Suppressor macrophage treated with lipopolysaccharide for 1 hour (primary cell): ENCODE results near the gene UTP14A.
A peak's percentile ranks its signal among the peaks of the same experiment; 100 is the strongest.

Source experiments
- DNase-seq, 3 donors: peaks; one replicate each; pipeline ENCODE4 v3.0.0-alpha.2; 2020 to 2022

The UTP14A gene

GRCh38 chrX:129953881-129954280 lies 47.9 kb downstream of the UTP14A start:
- no peak for DNase-seq

- no peak for DNase-seq
These were observed 48.8 kb downstream of the UTP14A start for GRCh38 chrX:129954804-129955203.

DNA sequence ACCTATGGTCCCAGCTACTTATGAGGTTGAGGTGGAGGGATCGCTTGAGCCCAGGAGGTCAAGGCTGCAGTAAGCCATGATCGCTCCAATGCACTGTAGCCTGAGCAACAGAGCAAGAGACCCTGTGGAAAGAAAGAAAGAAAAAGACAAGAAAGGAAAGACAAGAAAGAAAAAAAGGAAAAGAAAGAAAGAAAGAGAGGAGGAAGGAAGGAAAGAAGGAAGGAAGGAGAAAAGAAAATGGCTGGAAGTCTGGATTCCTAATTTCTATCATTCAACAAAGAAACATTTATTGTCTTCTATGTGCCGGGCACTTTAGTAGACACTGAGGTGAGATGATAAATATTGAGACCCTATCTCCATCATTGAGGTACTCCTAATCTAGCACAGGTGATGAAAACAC lies 49.7 kb downstream of the UTP14A start:
- no peak for DNase-seq

- no peak for DNase-seq
These were observed 50.2 kb downstream of the UTP14A start for GRCh38 chrX:129956145-129956544.

- DNase-seq = no peak
These were observed 50.8 kb downstream of the UTP14A start for GRCh38 chrX:129956765-129957164.

DNA sequence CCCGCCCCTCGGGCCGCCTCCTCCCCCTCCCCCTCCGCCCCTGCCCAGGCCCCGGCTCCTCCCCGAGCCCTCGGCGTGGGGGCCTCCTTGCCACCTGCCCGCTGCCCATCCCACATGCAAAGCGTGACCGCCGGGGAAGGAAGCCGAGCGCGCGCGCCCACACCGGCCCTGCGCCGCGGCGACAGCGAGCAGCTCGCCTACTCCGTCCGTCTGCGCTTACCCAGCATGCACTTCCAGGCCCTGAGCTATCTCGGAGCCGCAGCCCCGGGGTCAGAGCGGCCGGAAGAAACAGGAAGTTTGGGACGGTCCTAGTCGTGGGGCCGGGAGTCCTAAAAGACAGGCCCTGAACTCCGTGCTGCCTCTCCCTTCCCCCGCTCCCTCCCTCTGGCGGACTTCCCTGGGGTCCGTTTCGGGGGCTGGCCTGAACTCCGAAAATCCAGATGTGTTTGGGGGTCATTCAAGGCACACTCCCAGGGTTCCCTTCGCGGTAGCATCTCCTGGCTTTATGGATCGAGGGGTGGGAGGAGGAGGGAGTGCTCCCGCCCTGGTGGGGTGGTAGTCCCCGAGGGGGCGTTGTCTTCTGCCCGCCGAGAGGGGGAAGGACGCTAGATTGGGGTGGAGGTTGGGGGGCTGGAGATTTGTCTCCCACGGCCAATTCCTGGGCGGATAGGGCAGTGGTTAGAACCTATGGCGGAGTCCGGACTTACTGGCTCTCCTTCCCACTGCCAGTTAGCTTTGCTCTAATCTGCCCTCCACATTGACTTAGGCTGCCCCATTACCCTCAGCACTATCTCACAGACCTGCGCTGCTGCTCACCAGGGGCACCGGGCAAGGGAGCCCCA lies 51.5 kb downstream of the UTP14A start:
- DNase-seq = peak; percentile 79 to 85 (median 81)

GRCh38 chrX:129958083-129958465 lies 52.1 kb downstream of the UTP14A start:
- DNase-seq = no peak

DNA sequence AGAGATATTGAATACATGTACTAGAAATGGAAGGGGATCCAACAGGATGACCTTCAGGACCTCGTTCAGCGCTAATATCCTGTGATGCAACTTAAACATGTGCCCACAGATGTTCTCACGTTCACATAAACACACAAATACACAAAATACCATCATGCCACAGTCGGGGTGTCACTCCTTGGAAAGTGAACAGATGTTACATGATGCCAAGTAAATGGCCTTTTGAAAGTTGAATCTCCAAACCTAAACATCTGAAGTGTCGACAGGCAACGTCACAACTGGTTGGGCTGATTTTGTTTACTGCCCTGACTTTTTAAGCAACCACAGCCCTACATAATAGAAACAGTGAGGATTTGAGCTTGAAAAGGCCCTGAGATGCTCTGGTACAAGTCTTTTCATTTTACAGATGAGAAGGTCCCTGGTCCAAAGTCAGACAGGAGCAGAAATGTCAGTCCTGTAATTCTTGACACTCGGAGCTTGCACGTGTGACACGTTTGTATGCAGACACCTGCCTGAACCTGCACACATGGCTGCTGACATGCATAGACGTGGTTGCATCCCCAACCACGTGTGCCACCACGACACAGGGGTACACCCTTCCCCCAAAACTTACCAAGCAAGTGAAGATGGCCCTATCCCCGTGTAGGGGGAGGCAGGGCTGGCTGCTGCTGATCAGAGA lies 53.0 kb downstream of the UTP14A start:
- DNase-seq = no peak

DNA sequence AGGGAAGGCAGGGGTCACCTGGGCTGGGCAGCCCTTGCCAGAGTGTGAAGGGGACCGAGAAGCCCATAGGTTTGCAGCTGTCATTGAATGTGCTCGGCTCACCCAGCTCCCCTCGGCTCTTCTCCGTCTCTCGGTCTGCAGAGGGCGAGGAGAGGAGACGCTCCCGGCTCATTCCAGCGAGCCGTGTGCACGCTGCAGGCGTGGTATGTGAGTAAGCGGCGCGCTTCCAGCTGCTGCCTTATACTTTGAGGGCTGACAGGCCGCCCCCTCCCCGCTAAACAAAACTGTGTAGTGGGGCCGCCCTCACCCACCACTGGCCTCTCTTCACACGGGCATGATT lies 53.5 kb downstream of the UTP14A start:
- no peak for DNase-seq

GRCh38 chrX:129961180-129962083 lies 55.5 kb downstream of the UTP14A start:
- DNase-seq = peak; percentile 59 to 78 (median 60)

- no peak for DNase-seq
These were observed 57.8 kb downstream of the UTP14A start for GRCh38 chrX:129963729-129964128.

- no peak for DNase-seq
These were observed 59.2 kb downstream of the UTP14A start for GRCh38 chrX:129965166-129965565.

- DNase-seq = no peak
These were observed 63.0 kb downstream of the UTP14A start for GRCh38 chrX:129968968-129969367.

DNA sequence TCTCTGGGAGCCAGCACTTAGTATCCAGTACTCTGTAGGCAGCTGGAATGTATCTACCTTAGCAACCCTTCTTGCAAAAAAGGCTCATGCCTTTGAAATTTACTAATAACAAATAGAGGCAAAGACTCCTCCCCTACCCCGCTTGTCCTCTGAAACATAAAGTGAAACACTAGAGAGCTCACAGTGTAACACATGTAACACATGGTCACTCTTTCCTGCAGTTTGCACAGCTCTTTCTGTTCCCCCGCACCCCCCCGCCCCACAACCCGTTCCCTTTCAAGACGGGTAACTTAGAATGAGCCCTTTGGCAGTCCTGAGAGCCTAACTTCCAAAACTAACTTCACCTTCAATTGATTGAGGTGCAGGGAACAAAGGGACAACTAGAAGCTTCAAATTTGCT lies 70.5 kb downstream of the UTP14A start:
- DNase-seq = no peak
